Neural cell (in vitro differentiated cells): ENCODE measurements around the gene ZNF407. TPM values are rescaled to one million over a fixed set of nuclear protein-coding genes. Genes with fewer than 3 reads are reported as not detected.

ENCODE experiments used
- H2AFZ ChIP-seq: fragments of 200-600, 300-800 bp; sonication (generic), shearing (Covaris generic); 2 replicates; pipeline ENCODE4 v1.6.0; 2014; ENCODE audit warnings: low read depth, mild to moderate bottlenecking, antibody characterized with exemption, low read length, moderate library complexity
- H3F3A ChIP-seq: fragments of 200-600 bp; shearing (Covaris generic); 2 replicates; pipeline ENCODE4 v1.6.1; 2016; ENCODE audit warnings: mild to moderate bottlenecking, moderate library complexity, mixed read lengths, antibody characterized with exemption, low read length; ENCODE audit not compliant: insufficient read depth, poor library complexity, severe bottlenecking
- H3K27ac ChIP-seq: fragments of 200-600, 300-800 bp; sonication (generic), shearing (Covaris generic); 2 replicates; pipeline ENCODE4 v1.5.1; 2014; ENCODE audit warnings: mild to moderate bottlenecking, low read length, moderate library complexity
- H3K27me3 ChIP-seq: fragments of 300-800, 200-600 bp; sonication (generic), shearing (Covaris generic); 2 replicates; pipeline ENCODE4 v1.6.0; 2014; ENCODE audit warnings: mild to moderate bottlenecking, low read depth, low read length, moderate library complexity; ENCODE audit not compliant: insufficient read depth
- H3K36me3 ChIP-seq: fragments of 300-800, 200-600 bp; sonication (generic), shearing (Covaris generic); 2 replicates; pipeline ENCODE4 v1.5.1; 2014; ENCODE audit warnings: mild to moderate bottlenecking, antibody characterized with exemption, low read length, moderate library complexity; ENCODE audit not compliant: insufficient read depth
- H3K4me2 ChIP-seq: fragments of 300-800, 200-600 bp; sonication (generic), shearing (Covaris generic); 2 replicates; pipeline ENCODE4 v1.6.0; 2014; ENCODE audit warnings: mild to moderate bottlenecking, low read length
- H3K4me3 ChIP-seq: fragments of 300-800, 200-600 bp; sonication (generic), shearing (Covaris generic); 2 replicates; pipeline ENCODE4 v1.5.1; 2014; ENCODE audit warnings: mild to moderate bottlenecking, low read length, moderate library complexity
- H3K79me2 ChIP-seq: fragments of 200-600 bp; shearing (Covaris generic); replicated peaks from 2 replicates; pipeline ENCODE4 v1.6.0; 2014; ENCODE audit warnings: mild to moderate bottlenecking, low read length, moderate library complexity; ENCODE audit not compliant: insufficient read depth
- H3K9ac ChIP-seq: fragments of 300-800, 200-600 bp; sonication (generic), shearing (Covaris generic); 2 replicates; pipeline ENCODE4 v1.6.1; 2016; ENCODE audit warnings: mild to moderate bottlenecking, low read length, mixed read lengths
- H3K9me2 ChIP-seq: fragments of 200-600 bp; shearing (Covaris generic); 2 replicates; pipeline ENCODE4 v1.6.1; 2016; ENCODE audit warnings: mild to moderate bottlenecking, low read length, mixed read lengths; ENCODE audit not compliant: insufficient read depth
- H3K9me3 ChIP-seq: fragments of 200-600, 300-800 bp; sonication (generic), shearing (Covaris generic); 2 replicates; pipeline ENCODE4 v1.6.1; 2016; ENCODE audit warnings: mild to moderate bottlenecking, mixed run types, low read length, moderate library complexity, mixed read lengths
- H4K20me1 ChIP-seq: fragments of 200-600 bp; shearing (Covaris generic); 2 replicates; pipeline ENCODE4 v1.6.1; 2016; ENCODE audit warnings: mild to moderate bottlenecking, mixed run types; ENCODE audit not compliant: insufficient read depth
- CTCF ChIP-seq: fragments of 450-650 bp; IDR thresholded peaks from 2 replicates; pipeline ENCODE4 v1.5.1; 2014; ENCODE audit warnings: antibody characterized with exemption, mild to moderate bottlenecking, moderate library complexity; ENCODE audit not compliant: poor library complexity, severe bottlenecking
- EP300 ChIP-seq: fragments of 450-650 bp; conservative IDR thresholded peaks from 2 replicates; pipeline ENCODE4 v1.6.1; 2014; ENCODE audit warnings: antibody characterized with exemption, mild to moderate bottlenecking, moderate library complexity; ENCODE audit not compliant: poor library complexity, severe bottlenecking
- EZH2 ChIP-seq: fragments of 200-600, 300-800 bp; shearing (Covaris generic), sonication (generic); IDR thresholded peaks from 2 replicates; pipeline ENCODE4 v1.6.1; 2014; ENCODE audit warnings: antibody characterized with exemption, low read length, borderline replicate concordance, mild to moderate bottlenecking; ENCODE audit not compliant: insufficient read depth, poor library complexity, severe bottlenecking
- MXI1 ChIP-seq: fragments of 450-650 bp; conservative IDR thresholded peaks from 2 replicates; pipeline ENCODE4 v1.6.1; 2014; ENCODE audit warnings: antibody characterized with exemption, mild to moderate bottlenecking; ENCODE audit not compliant: poor library complexity, severe bottlenecking
- POLR2AphosphoS5 ChIP-seq: IDR thresholded peaks from 2 replicates; pipeline ENCODE4 v1.6.1; 2012
- RAD21 ChIP-seq: fragments of 450-650 bp; conservative IDR thresholded peaks from 2 replicates; pipeline ENCODE4 v1.6.1; 2014; ENCODE audit warnings: antibody characterized with exemption, mild to moderate bottlenecking, moderate library complexity
- SMC3 ChIP-seq: fragments of 450-650 bp; conservative IDR thresholded peaks from 2 replicates; pipeline ENCODE4 v1.6.1; 2014; ENCODE audit warnings: antibody characterized with exemption, mild to moderate bottlenecking, moderate library complexity; ENCODE audit not compliant: poor library complexity
- TAF1 ChIP-seq: IDR thresholded peaks from 2 replicates; pipeline ENCODE4 v1.6.1; 2012; ENCODE audit warnings: low read depth
- polyA plus RNA-seq: library from polyadenylated mRNA; depleted of rRNA; stranded (reverse); fragments of >200 nt; gene quantifications from 2 replicates; pipeline ENCODE4 v1.2.3, GENCODE V29; 2014
- TF ChIP-seq, protein P1 (sequence below): IDR thresholded peaks from 2 replicates; pipeline ENCODE4 v1.6.1; 2012; ENCODE audit warnings: borderline replicate concordance

Gene ZNF407
- polyA plus RNA-seq, 1 donor from 2014 or later, result 2.9 TPM

- TF ChIP-seq SMC3 (no peak), MXI1 (no peak), CTCF (no peak), EP300 (no peak), EZH2 (no peak), POLR2AphosphoS5 (no peak), RAD21 (no peak), TAF1 (no peak)
- TF ChIP-seq, protein P1, sequence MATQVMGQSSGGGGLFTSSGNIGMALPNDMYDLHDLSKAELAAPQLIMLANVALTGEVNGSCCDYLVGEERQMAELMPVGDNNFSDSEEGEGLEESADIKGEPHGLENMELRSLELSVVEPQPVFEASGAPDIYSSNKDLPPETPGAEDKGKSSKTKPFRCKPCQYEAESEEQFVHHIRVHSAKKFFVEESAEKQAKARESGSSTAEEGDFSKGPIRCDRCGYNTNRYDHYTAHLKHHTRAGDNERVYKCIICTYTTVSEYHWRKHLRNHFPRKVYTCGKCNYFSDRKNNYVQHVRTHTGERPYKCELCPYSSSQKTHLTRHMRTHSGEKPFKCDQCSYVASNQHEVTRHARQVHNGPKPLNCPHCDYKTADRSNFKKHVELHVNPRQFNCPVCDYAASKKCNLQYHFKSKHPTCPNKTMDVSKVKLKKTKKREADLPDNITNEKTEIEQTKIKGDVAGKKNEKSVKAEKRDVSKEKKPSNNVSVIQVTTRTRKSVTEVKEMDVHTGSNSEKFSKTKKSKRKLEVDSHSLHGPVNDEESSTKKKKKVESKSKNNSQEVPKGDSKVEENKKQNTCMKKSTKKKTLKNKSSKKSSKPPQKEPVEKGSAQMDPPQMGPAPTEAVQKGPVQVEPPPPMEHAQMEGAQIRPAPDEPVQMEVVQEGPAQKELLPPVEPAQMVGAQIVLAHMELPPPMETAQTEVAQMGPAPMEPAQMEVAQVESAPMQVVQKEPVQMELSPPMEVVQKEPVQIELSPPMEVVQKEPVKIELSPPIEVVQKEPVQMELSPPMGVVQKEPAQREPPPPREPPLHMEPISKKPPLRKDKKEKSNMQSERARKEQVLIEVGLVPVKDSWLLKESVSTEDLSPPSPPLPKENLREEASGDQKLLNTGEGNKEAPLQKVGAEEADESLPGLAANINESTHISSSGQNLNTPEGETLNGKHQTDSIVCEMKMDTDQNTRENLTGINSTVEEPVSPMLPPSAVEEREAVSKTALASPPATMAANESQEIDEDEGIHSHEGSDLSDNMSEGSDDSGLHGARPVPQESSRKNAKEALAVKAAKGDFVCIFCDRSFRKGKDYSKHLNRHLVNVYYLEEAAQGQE, result no peak
- Histone ChIP-seq H3F3A (no peaks in the 10 kb centered on the region), H3K4me3 (no peak overlapping the region), H3K27ac (no peak overlapping the region), H3K9me2 (no peaks in the 10 kb centered on the region), H3K27me3 (peaks cover 7% of the 10 kb centered on the region), H3K79me2 (no peaks in the 10 kb centered on the region), H3K9ac (no peak overlapping the region), H2AFZ (no peak overlapping the region), H4K20me1 (no peaks in the 10 kb centered on the region), H3K4me2 (no peak overlapping the region), H3K9me3 (no peaks in the 10 kb centered on the region), H3K36me3 (no peaks in the 10 kb centered on the region)
Observed at GRCh38 chr18:75043478-75043877, 445.8 kb downstream of the ZNF407 start.

GRCh38 chr18:75044296-75044695, 446.6 kb downstream of the ZNF407 start:
- H3K4me2 ChIP-seq, result no peak overlapping the region
- H3K9me3 ChIP-seq, result no peaks in the 10 kb centered on the region
- no peaks in the 10 kb centered on the region for H3F3A ChIP-seq
- peaks cover 6% of the 10 kb centered on the region for H3K27me3 ChIP-seq
- H2AFZ ChIP-seq, result no peak overlapping the region
- no peaks in the 10 kb centered on the region for H3K79me2 ChIP-seq
- H3K4me3 ChIP-seq, result no peak overlapping the region
- no peak overlapping the region for H3K9ac ChIP-seq
- TF ChIP-seq SMC3 (no peak), POLR2AphosphoS5 (no peak), TAF1 (no peak), CTCF (no peak), MXI1 (no peak), EZH2 (no peak), RAD21 (no peak), EP300 (no peak)
- TF ChIP-seq, protein P1, result no peak
- H3K27ac ChIP-seq, result no peak overlapping the region
- H4K20me1 ChIP-seq, result no peaks in the 10 kb centered on the region
- no peaks in the 10 kb centered on the region for H3K9me2 ChIP-seq
- H3K36me3 ChIP-seq, result no peaks in the 10 kb centered on the region
